GM23338 (cell line): ENCODE data around the gene ATP10B. TPM values are rescaled to one million over a fixed set of nuclear protein-coding genes. Genes with fewer than 3 reads are reported as not detected.

Experiments
- ATAC-seq: fragments of 200-7000 bp; cut with Tn5 transposase; 3 replicates; pipeline ENCODE4 v1.9.1; 2020
- DNase-seq: peaks from one replicate; pipeline ENCODE4 v3.0.0-alpha.2; 2015; ENCODE audit warnings: low spot score
- H2AFZ ChIP-seq: fragments of 200-600 bp; sonication (generic); 2 replicates; pipeline ENCODE4 v1.8.0; 2016; ENCODE audit warnings: antibody characterized with exemption, mild to moderate bottlenecking, moderate library complexity
- H3F3A ChIP-seq: fragments of 200-600 bp; sonication (generic); replicated peaks from 2 replicates; pipeline ENCODE4 v1.8.0; 2017; ENCODE audit warnings: antibody characterized with exemption, mixed run types, low read depth
- H3K27ac ChIP-seq: fragments of 200-600 bp; sonication (generic); 2 replicates; pipeline ENCODE4 v1.6.1; 2016; ENCODE audit warnings: low read depth
- H3K27me3 ChIP-seq: fragments of 200-600 bp; sonication (generic); 2 replicates; pipeline ENCODE4 v1.8.0; 2016; ENCODE audit warnings: mild to moderate bottlenecking, mixed run types, moderate library complexity; ENCODE audit not compliant: insufficient read depth
- H3K36me3 ChIP-seq: fragments of 200-600 bp; sonication (generic); 2 replicates; pipeline ENCODE4 v1.8.0; 2016; ENCODE audit warnings: mild to moderate bottlenecking; ENCODE audit not compliant: insufficient read depth
- H3K4me1 ChIP-seq: fragments of 200-600 bp; sonication (generic); 2 replicates; pipeline ENCODE4 v1.8.0; 2016; ENCODE audit warnings: mild to moderate bottlenecking, moderate library complexity; ENCODE audit not compliant: insufficient read depth
- H3K4me2 ChIP-seq: fragments of 200-600 bp; sonication (generic); 2 replicates; pipeline ENCODE4 v1.7.1; 2017; ENCODE audit warnings: mixed run types
- H3K4me3 ChIP-seq: fragments of 200-600 bp; sonication (generic); 2 replicates; pipeline ENCODE4 v1.6.1; 2016; ENCODE audit warnings: mixed run types
- H3K79me2 ChIP-seq: fragments of 200-600 bp; sonication (generic); replicated peaks from 2 replicates; pipeline ENCODE4 v1.8.0; 2017; ENCODE audit warnings: mild to moderate bottlenecking; ENCODE audit not compliant: insufficient read depth
- H3K9me2 ChIP-seq: fragments of 200-600 bp; sonication (generic); 2 replicates; pipeline ENCODE4 v1.8.0; 2017; ENCODE audit not compliant: insufficient read depth
- H4K20me1 ChIP-seq: fragments of 200-600 bp; sonication (generic); replicated peaks from 2 replicates; pipeline ENCODE4 v1.8.0; 2017; ENCODE audit warnings: mild to moderate bottlenecking; ENCODE audit not compliant: insufficient read depth
- H3K27ac Mint-ChIP-seq: 2 replicates; pipeline ENCODE4 v1.8.0; 2020; ENCODE audit warnings: inconsistent platforms, mild to moderate bottlenecking, moderate library complexity, mixed read lengths
- H3K27me3 Mint-ChIP-seq: 3 replicates; pipeline ENCODE4 v1.8.0; 2022; ENCODE audit warnings: low read depth, mild to moderate bottlenecking, moderate library complexity, mixed read lengths, inconsistent platforms; ENCODE audit not compliant: insufficient read depth, poor library complexity
- H3K36me3 Mint-ChIP-seq: 3 replicates; pipeline ENCODE4 v1.8.0; 2021; ENCODE audit warnings: low read depth, mild to moderate bottlenecking, inconsistent platforms, moderate library complexity, mixed read lengths
- H3K4me1 Mint-ChIP-seq: 3 replicates; pipeline ENCODE4 v1.8.0; 2020; ENCODE audit warnings: mild to moderate bottlenecking, inconsistent platforms, mixed read lengths
- H3K4me3 Mint-ChIP-seq: 3 replicates; pipeline ENCODE4 v1.8.0; 2021; ENCODE audit warnings: moderate library complexity, mild to moderate bottlenecking, inconsistent platforms, mixed read lengths
- H3K9me3 Mint-ChIP-seq: 3 replicates; pipeline ENCODE4 v1.8.0; 2020; ENCODE audit warnings: moderate library complexity, mild to moderate bottlenecking, inconsistent platforms, mixed read lengths
- CREB1 ChIP-seq: fragments of 250-450 bp; sonication (Bioruptor Pico); IDR thresholded peaks from 2 replicates; pipeline ENCODE4 v1.5.0; 2020; ENCODE audit warnings: low read depth, mild to moderate bottlenecking, moderate library complexity
- CTCF ChIP-seq, 2 experiments: fragments of 200-600 bp in 1 of 2; sonication (generic) in 1 of 2; conservative IDR thresholded peaks; 2 replicates each; pipeline versions ENCODE4 v1.5.1 to v1.6.1; 2016 to 2017; ENCODE audit warnings: antibody characterized with exemption in 2 of 2, low read depth in 2 of 2, mild to moderate bottlenecking in 2 of 2, moderate library complexity in 1 of 2
- EZH2 ChIP-seq: fragments of 200-600 bp; sonication (generic); IDR thresholded peaks from one replicate; pipeline ENCODE4 v1.8.0; 2017; ENCODE audit warnings: antibody characterized with exemption, mild to moderate bottlenecking, low read depth; ENCODE audit not compliant: unreplicated experiment
- EZH2phosphoT487 ChIP-seq: fragments of 200-600 bp; sonication (generic); IDR thresholded peaks from one replicate; pipeline ENCODE4 v1.8.1; 2018; ENCODE audit warnings: antibody characterized with exemption; ENCODE audit not compliant: unreplicated experiment
- JUNB ChIP-seq: IDR thresholded peaks from one replicate; pipeline ENCODE4 v1.6.1; 2016; ENCODE audit warnings: antibody characterized with exemption; ENCODE audit not compliant: unreplicated experiment
- NANOG ChIP-seq: IDR thresholded peaks from 2 replicates; pipeline ENCODE4 v1.6.1; 2016; ENCODE audit warnings: antibody characterized with exemption, borderline replicate concordance
- POLR2AphosphoS5 ChIP-seq: IDR thresholded peaks from 2 replicates; pipeline ENCODE4 v1.6.1; 2016; ENCODE audit warnings: antibody characterized with exemption, low read depth
- REST ChIP-seq: IDR thresholded peaks from one replicate; pipeline ENCODE4 v1.6.1; 2018; ENCODE audit warnings: antibody characterized with exemption; ENCODE audit not compliant: unreplicated experiment
- STAT1 ChIP-seq: IDR thresholded peaks from one replicate; pipeline ENCODE4 v1.6.1; 2016; ENCODE audit warnings: antibody characterized with exemption; ENCODE audit not compliant: unreplicated experiment
- ZNF114 ChIP-seq: fragments of 250-450 bp; sonication (Bioruptor Pico); IDR thresholded peaks from 2 replicates; pipeline ENCODE4 v1.5.0; 2020; ENCODE audit warnings: mild to moderate bottlenecking, moderate library complexity
- ZNF331 ChIP-seq: fragments of 250-450 bp; sonication (Bioruptor Pico); IDR thresholded peaks from 2 replicates; pipeline ENCODE4 v1.5.0; 2020; ENCODE audit warnings: low read depth, mild to moderate bottlenecking, moderate library complexity
- ZNF462 ChIP-seq: fragments of 250-450 bp; sonication (Bioruptor Pico); IDR thresholded peaks from 2 replicates; pipeline ENCODE4 v1.5.0; 2020; ENCODE audit warnings: mild to moderate bottlenecking, moderate library complexity
- polyA plus RNA-seq: library from polyadenylated mRNA; unstranded; fragments of >200 nt; fragmentation: Nextera tagmentation; extraction: Ambion mirVana; gene quantifications from 2 replicates; pipeline ENCODE4 v1.2.1, GENCODE V29; 2016
- total RNA-seq: library from RNA; depleted of rRNA; stranded (reverse); fragments of >200 nt; shearing (Covaris generic); gene quantifications from 2 replicates; pipeline ENCODE4 v1.2.3, GENCODE V29; 2014
- TF ChIP-seq, protein P1 (sequence below): IDR thresholded peaks from 2 replicates; pipeline ENCODE4 v1.6.1; 2016; ENCODE audit warnings: antibody characterized with exemption

ATP10B gene
- total and polyA plus RNA-seq, 2 experiments from 2014 or later, result 0.11 to 0.14 TPM

GRCh38 chr5:160760008-160760407, 92.0 kb downstream of the ATP10B start:
- TF ChIP-seq NANOG, result no peak
- no peak for TF ChIP-seq ZNF462
- TF ChIP-seq ZNF114, result no peak
- TF ChIP-seq, protein P1, sequence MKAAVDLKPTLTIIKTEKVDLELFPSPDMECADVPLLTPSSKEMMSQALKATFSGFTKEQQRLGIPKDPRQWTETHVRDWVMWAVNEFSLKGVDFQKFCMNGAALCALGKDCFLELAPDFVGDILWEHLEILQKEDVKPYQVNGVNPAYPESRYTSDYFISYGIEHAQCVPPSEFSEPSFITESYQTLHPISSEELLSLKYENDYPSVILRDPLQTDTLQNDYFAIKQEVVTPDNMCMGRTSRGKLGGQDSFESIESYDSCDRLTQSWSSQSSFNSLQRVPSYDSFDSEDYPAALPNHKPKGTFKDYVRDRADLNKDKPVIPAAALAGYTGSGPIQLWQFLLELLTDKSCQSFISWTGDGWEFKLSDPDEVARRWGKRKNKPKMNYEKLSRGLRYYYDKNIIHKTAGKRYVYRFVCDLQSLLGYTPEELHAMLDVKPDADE, result no peak
- no peak for TF ChIP-seq POLR2AphosphoS5
- TF ChIP-seq EZH2, result no peak
- no peak for TF ChIP-seq STAT1
- TF ChIP-seq REST, result no peak
- TF ChIP-seq CREB1 (CRISPR knock-in tag), result no peak
- TF ChIP-seq EZH2phosphoT487, result no peak
- no peak for TF ChIP-seq ZNF331 (CRISPR knock-in tag)
- TF ChIP-seq JUNB, result no peak
- TF ChIP-seq CTCF (conservative IDR thresholded peaks at IDR 0.05; ENCODE audit: low read depth in 2 of 2), result no peak
- Histone ChIP-seq H3K4me2 (peak overlapping the region; percentile 17; the same call in 1 of the 2 replicates), H3K4me3 (no peak overlapping the region), H3K79me2 (no peaks in the 10 kb centered on the region), H3K27ac (no peak overlapping the region), H3K36me3 (no peaks in the 10 kb centered on the region), H3K27me3 (no peaks in the 10 kb centered on the region), H3K9me2 (no peaks in the 10 kb centered on the region), H3K4me1 (peaks cover 12% of the 10 kb centered on the region), H4K20me1 (no peaks in the 10 kb centered on the region), H2AFZ (peak overlapping the region; percentile 53; the same call in 1 of the 2 replicates), H3F3A (no peaks in the 10 kb centered on the region)
- Mint-ChIP-seq H3K4me3 (no peak overlapping the region), H3K4me1 (peaks cover 5% of the 10 kb centered on the region; the same call in 2 of the 3 replicates), H3K36me3 (no peaks in the 10 kb centered on the region), H3K27ac (peak overlapping the region; percentile 1; the same call in 1 of the 2 replicates), H3K9me3 (peaks cover 3% of the 10 kb centered on the region; the same call in 1 of the 3 replicates), H3K27me3 (no peaks in the 10 kb centered on the region)
- DNase-seq, result no peak
- ATAC-seq, result no peak
